IPS-15b (cell line): Measurements from ENCODE around the gene NFATC2.

ENCODE experiments used
- H3K27me3 ChIP-seq: one replicate; pipeline ENCODE4 v1.6.1; 2013; ENCODE audit warnings: low read length; ENCODE audit not compliant: control insufficient read depth, insufficient read depth
- H3K36me3 ChIP-seq: one replicate; pipeline ENCODE4 v1.6.1; 2013; ENCODE audit warnings: low read length; ENCODE audit not compliant: control insufficient read depth, insufficient read depth
- H3K4me1 ChIP-seq: one replicate; pipeline ENCODE4 v1.6.1; 2013; ENCODE audit warnings: mild to moderate bottlenecking, low read length; ENCODE audit not compliant: control insufficient read depth, insufficient read depth
- H3K4me3 ChIP-seq: one replicate; pipeline ENCODE4 v1.5.1; 2013; ENCODE audit warnings: low read depth, low read length
- H3K9ac ChIP-seq: one replicate; pipeline ENCODE4 v1.6.1; 2013; ENCODE audit warnings: low read depth, mild to moderate bottlenecking, low read length
- H3K9me3 ChIP-seq: one replicate; pipeline ENCODE4 v1.6.1; 2013; ENCODE audit warnings: mild to moderate bottlenecking, low read length; ENCODE audit not compliant: control insufficient read depth, insufficient read depth

Gene NFATC2

DNA sequence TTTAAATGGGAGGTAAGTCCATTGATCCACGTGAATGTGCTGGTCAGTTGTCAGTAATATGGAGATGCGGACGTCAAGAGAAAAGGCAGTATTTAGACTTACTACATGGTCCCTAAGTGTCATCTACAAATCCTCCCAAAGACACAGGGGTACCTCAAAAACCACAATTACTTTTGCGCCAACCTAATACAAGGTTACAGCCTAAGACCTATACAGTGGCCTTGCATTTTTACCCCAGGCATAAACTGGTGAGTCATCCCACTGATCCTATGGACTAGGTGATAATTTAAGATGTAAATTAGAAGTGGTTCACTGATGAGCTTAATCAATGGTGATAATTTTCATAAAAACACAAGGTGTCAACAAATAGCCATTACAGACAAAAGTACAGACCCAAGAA is 141.0 kb downstream of the NFATC2 start:
- Histone ChIP-seq H3K9me3 (no peaks in the 10 kb centered on the region), H3K4me3 (no peak overlapping the region), H3K4me1 (peaks cover 2% of the 10 kb centered on the region), H3K9ac (no peak overlapping the region), H3K36me3 (peaks cover 2% of the 10 kb centered on the region), H3K27me3 (no peaks in the 10 kb centered on the region)

DNA sequence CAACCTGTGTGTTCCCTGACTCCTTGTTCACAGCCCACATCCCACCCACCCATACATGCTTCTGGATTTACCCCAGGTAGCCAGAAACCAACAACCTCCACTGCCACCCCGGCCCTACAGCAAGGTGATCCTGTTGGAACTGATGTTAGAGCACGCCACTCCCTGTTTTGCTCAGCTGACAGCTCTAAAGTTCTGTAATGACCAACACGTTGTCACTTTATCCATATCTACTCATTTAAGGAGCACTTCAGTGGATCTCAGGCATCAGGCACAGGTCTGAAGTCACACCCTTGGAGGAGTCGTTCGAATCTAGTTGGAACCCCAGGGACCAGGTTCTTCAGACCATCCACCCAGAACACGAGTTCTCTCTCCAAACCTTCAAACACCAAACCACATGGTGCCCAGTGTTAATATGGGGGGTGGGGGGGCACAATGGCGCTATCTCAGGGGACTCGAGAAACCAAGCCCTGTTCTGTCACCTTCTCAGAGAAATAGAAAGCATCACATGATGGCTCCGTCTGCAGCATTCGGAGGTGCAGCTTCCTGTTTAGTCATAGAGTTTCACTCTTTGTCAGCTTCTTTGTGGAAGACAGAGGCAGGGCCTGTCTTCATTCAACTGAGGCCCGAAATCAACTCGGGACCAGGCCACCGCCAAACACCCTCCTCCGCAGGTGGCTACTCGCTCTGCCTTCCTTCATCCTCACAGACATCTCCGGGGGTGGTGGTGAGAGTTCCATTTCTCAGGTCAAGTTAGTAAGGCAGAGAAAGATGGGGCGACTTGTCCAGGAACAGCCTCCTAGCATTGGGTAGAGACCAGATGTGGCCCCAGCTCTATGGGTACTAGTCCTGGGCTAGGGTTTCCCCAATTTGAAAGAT is 142.2 kb downstream of the NFATC2 start:
- Histone ChIP-seq H3K4me1 (peaks cover 2% of the 10 kb centered on the region), H3K36me3 (peaks cover 2% of the 10 kb centered on the region), H3K4me3 (no peak overlapping the region), H3K9ac (no peak overlapping the region), H3K9me3 (no peaks in the 10 kb centered on the region), H3K27me3 (no peaks in the 10 kb centered on the region)

DNA sequence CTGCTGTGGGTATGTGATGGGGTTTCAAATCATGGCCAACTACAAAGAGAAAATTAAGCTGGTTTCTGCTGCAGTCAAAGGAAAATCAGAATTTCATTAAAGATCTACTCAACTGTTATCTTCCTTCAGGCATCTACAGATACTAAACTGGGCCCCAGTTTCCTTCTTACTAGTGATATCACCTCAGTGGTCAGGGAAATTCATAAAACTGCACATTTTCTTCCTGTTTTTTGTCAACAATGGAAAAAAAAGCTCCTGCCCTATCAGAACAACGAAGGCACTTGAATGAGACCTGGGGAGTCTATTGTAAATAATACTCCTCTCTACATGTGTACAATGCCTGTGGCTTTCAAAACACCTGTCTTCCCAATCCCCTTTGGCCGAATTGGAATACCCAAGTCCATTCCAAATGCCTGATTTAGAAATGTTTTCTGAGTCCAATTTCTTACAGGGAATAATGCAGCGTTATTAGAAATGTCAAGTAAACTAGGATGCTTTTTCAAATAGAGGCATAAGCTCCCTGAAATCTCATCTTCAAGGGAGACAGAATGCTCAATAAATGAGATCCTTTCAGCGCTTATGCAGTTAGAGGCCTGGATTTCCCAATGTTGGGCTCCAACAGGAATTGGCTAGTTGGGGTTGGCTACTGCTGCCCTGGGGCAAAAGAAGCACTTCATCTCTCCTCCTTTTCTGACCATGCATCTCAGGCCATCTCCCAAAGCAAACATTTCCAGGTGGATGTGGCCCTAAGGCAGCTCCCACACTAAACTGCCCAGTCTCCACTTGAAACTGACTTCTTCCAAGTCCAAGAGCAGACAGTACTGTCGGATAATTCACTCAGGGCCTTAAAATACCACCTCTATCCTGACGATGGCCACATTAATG is 143.3 kb downstream of the NFATC2 start:
- Histone ChIP-seq H3K36me3 (peaks cover 2% of the 10 kb centered on the region), H3K27me3 (no peaks in the 10 kb centered on the region), H3K4me1 (peaks cover 2% of the 10 kb centered on the region), H3K9me3 (no peaks in the 10 kb centered on the region), H3K9ac (no peak overlapping the region), H3K4me3 (no peak overlapping the region)

DNA sequence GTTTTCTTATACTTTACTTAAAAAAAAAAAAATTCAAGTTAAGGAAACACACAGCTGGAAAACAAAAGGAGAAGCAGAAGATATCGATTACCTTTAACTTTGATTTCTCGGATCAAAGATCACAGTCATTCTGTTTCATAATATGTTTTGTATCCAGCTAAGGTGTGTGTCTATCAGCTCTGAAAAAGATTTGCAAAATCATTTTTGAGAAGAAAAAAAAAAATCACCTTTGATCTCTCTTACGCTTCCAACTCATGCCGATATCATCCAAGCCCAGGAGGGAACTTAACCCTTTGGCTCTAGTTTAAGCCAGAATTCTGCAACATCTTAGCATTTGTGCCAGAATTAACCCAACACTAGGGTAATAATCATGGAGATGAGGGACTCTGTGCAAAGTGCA is 144.0 kb downstream of the NFATC2 start:
- H3K9ac ChIP-seq, result no peak overlapping the region
- H3K4me3 ChIP-seq, result no peak overlapping the region
- H3K9me3 ChIP-seq, result no peaks in the 10 kb centered on the region
- peaks cover 2% of the 10 kb centered on the region for H3K36me3 ChIP-seq
- H3K4me1 ChIP-seq, result peaks cover 2% of the 10 kb centered on the region
- no peaks in the 10 kb centered on the region for H3K27me3 ChIP-seq

- H3K9me3 ChIP-seq, result no peaks in the 10 kb centered on the region
- no peak overlapping the region for H3K4me3 ChIP-seq
- no peak overlapping the region for H3K9ac ChIP-seq
- peaks cover 2% of the 10 kb centered on the region for H3K4me1 ChIP-seq
- peaks cover 2% of the 10 kb centered on the region for H3K36me3 ChIP-seq
- H3K27me3 ChIP-seq, result no peaks in the 10 kb centered on the region
Observed at GRCh38 chr20:51398083-51398482, 144.4 kb downstream of the NFATC2 start.

GRCh38 chr20:51397137-51397536 is 145.4 kb downstream of the NFATC2 start:
- Histone ChIP-seq H3K4me1 (peaks cover 2% of the 10 kb centered on the region), H3K36me3 (peaks cover 2% of the 10 kb centered on the region), H3K9me3 (no peaks in the 10 kb centered on the region), H3K4me3 (no peak overlapping the region), H3K9ac (no peak overlapping the region), H3K27me3 (no peaks in the 10 kb centered on the region)

- Histone ChIP-seq H3K9me3 (no peaks in the 10 kb centered on the region), H3K27me3 (no peaks in the 10 kb centered on the region), H3K36me3 (peaks cover 2% of the 10 kb centered on the region), H3K4me1 (peaks cover 2% of the 10 kb centered on the region), H3K9ac (no peak overlapping the region), H3K4me3 (no peak overlapping the region)
Observed at GRCh38 chr20:51396365-51396909, 146.1 kb downstream of the NFATC2 start.

- peaks cover 5% of the 10 kb centered on the region for H3K4me1 ChIP-seq
- H3K36me3 ChIP-seq, result peaks cover 2% of the 10 kb centered on the region
- H3K27me3 ChIP-seq, result no peaks in the 10 kb centered on the region
- no peaks in the 10 kb centered on the region for H3K9me3 ChIP-seq
- no peak overlapping the region for H3K9ac ChIP-seq
- H3K4me3 ChIP-seq, result no peak overlapping the region
Observed at GRCh38 chr20:51394706-51395105, 147.8 kb downstream of the NFATC2 start.

DNA sequence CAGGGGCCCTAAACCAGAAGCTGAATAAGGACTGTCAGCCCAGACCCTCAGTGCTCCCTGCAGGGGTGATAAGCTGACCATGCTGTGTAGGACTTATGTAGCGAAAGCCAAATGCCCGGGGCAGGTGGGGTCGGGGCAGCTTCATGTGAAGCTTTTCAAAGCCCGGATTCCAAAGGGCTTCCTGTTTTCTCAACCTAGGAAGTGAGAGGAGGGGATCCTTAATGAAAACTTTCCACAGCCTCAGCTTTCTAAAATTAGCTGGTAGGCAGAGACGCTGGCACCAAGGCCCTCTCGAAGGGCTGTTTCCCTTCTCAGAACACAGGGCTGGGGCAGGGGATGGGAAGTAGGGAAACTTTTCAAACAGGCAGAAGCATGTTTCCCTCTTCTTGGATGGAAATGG is 148.9 kb downstream of the NFATC2 start:
- Histone ChIP-seq H3K4me1 (peaks cover 5% of the 10 kb centered on the region), H3K4me3 (no peak overlapping the region), H3K9me3 (no peaks in the 10 kb centered on the region), H3K36me3 (peaks cover under 1% of the 10 kb centered on the region), H3K9ac (no peak overlapping the region), H3K27me3 (no peaks in the 10 kb centered on the region)

- Histone ChIP-seq H3K9me3 (no peaks in the 10 kb centered on the region), H3K4me3 (no peak overlapping the region), H3K9ac (no peak overlapping the region), H3K36me3 (no peaks in the 10 kb centered on the region), H3K27me3 (no peaks in the 10 kb centered on the region), H3K4me1 (peaks cover 10% of the 10 kb centered on the region)
Observed at GRCh38 chr20:51392614-51393186, 149.8 kb downstream of the NFATC2 start.

- Histone ChIP-seq H3K9ac (no peak overlapping the region), H3K4me1 (peaks cover 14% of the 10 kb centered on the region), H3K27me3 (no peaks in the 10 kb centered on the region), H3K36me3 (no peaks in the 10 kb centered on the region), H3K9me3 (no peaks in the 10 kb centered on the region), H3K4me3 (no peak overlapping the region)
Observed at GRCh38 chr20:51391926-51392325, 150.6 kb downstream of the NFATC2 start.
